Upper lobe of left lung (tissue), 4 donors: ENCODE measurements around the gene XDH.

Experiments used
- EP300 ChIP-seq, 4 donors: sonication (generic); formaldehyde crosslinking; IDR thresholded peaks; one replicate each; pipeline ENCODE4 v1.5.1; 2017; ENCODE audit warnings: antibody characterized with exemption in 4 of 4, control low read depth in 2 of 4
- POLR2A ChIP-seq, 4 donors: fragments of 450-650 bp; IDR thresholded peaks; one replicate each; pipeline ENCODE4 v1.5.1; 2016 to 2017; ENCODE audit warnings: antibody characterized with exemption in 4 of 4, mild to moderate bottlenecking in 2 of 4
- TF ChIP-seq, protein P1 (sequence below), 6 experiments: fragments of 450-650 bp in 4 of 6; fragments of 200-600 bp in 2 of 6; sonication (generic) in 2 of 6; IDR thresholded peaks; one replicate each; pipeline ENCODE4 v1.5.1; 2016 to 2019; ENCODE audit warnings: antibody characterized with exemption in 6 of 6

DNA sequence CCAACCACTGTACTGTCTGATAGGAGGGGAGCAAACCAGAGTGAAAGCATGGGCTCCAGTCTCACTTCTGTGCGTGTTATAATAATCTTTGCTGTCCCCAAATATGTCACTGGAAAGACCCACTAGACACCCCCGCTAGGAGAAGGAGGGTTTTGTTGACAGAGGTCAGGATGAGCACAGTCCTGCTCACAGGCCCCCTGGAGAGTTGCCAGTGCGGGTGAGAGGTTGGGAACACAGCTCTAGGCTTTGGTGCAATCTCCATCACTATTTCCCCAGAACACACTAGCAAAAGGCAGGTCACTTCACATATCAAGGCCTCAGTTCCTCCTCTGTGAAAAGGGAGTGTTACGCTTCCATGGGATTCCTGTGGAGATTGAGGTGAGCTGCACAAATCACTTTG lies 9.7 kb downstream of the XDH start:
- TF ChIP-seq, protein P1, sequence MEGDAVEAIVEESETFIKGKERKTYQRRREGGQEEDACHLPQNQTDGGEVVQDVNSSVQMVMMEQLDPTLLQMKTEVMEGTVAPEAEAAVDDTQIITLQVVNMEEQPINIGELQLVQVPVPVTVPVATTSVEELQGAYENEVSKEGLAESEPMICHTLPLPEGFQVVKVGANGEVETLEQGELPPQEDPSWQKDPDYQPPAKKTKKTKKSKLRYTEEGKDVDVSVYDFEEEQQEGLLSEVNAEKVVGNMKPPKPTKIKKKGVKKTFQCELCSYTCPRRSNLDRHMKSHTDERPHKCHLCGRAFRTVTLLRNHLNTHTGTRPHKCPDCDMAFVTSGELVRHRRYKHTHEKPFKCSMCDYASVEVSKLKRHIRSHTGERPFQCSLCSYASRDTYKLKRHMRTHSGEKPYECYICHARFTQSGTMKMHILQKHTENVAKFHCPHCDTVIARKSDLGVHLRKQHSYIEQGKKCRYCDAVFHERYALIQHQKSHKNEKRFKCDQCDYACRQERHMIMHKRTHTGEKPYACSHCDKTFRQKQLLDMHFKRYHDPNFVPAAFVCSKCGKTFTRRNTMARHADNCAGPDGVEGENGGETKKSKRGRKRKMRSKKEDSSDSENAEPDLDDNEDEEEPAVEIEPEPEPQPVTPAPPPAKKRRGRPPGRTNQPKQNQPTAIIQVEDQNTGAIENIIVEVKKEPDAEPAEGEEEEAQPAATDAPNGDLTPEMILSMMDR (IDR thresholded peaks at IDR 0.05) = no peak
- TF ChIP-seq POLR2A (IDR thresholded peaks at IDR 0.05) (no peak), EP300 (IDR thresholded peaks at IDR 0.05) (no peak)
